ENCODE results near the gene GRK1.

DNA sequence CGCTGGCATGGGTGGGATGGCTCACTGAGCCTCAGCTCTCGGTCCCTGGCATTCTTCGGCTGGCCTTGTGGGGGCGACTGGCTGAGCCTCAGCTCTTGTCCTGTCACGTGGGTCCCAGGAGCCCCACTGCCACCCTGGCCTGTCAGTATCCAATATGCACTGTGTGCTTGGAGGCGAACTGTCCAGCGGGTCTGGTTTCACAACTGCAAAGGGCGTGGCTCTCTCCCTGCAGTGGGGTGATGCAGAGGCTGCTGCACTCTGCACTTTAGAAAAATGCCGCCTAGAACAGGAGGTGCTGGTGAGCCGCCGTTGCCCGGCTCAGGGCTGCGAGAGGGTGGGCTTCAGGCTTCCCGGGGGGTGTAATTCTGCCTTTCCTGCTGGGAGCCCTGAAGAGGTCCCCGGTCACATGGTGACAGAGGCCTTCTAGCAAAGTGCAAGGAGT, 75.0 kb downstream of the GRK1 start:
- TF ChIP-seq, protein P1, sequence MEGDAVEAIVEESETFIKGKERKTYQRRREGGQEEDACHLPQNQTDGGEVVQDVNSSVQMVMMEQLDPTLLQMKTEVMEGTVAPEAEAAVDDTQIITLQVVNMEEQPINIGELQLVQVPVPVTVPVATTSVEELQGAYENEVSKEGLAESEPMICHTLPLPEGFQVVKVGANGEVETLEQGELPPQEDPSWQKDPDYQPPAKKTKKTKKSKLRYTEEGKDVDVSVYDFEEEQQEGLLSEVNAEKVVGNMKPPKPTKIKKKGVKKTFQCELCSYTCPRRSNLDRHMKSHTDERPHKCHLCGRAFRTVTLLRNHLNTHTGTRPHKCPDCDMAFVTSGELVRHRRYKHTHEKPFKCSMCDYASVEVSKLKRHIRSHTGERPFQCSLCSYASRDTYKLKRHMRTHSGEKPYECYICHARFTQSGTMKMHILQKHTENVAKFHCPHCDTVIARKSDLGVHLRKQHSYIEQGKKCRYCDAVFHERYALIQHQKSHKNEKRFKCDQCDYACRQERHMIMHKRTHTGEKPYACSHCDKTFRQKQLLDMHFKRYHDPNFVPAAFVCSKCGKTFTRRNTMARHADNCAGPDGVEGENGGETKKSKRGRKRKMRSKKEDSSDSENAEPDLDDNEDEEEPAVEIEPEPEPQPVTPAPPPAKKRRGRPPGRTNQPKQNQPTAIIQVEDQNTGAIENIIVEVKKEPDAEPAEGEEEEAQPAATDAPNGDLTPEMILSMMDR (IDR thresholded peaks at IDR 0.05), result no peak
- no peak for TF ChIP-seq POLR2A (IDR thresholded peaks at IDR 0.05)

Data from Peyer's patch (tissue), 4 donors.